ENCODE data around the gene SPRING1. TPM values are rescaled to one million over a fixed set of nuclear protein-coding genes. Genes with fewer than 3 reads are reported as not detected.
A peak's percentile ranks its signal among the peaks of the same experiment; 100 is the strongest.

The SPRING1 gene
- total and polyA plus RNA-seq, 2 of the 13 experiments (the other 11 are each of a cell fraction or from before 2014, with no cell fraction given): 20.0 to 51.8 TPM

- TF ChIP-seq BCL6 (CRISPR knock-in tag; IDR thresholded peaks at IDR 0.05) (0 out of 2 replicates have a peak, but pooled peaks have one; percentile 10), THRA (CRISPR knock-in tag; IDR thresholded peaks at IDR 0.05; ENCODE audit: borderline replicate concordance) (peak; percentile 28; the same call in 1 of the 2 replicates), ZNF691 (CRISPR knock-in tag; IDR thresholded peaks at IDR 0.05; ENCODE audit: borderline replicate concordance, low read depth) (no peak), ARNT2 (CRISPR knock-in tag; IDR thresholded peaks at IDR 0.05; ENCODE audit: low read depth) (no peak), ETV6 (CRISPR knock-in tag; conservative IDR thresholded peaks at IDR 0.05) (no peak), KDM5A (IDR thresholded peaks at IDR 0.05; ENCODE audit: borderline replicate concordance, low read length) (no peak), ZNF788 (CRISPR knock-in tag; IDR thresholded peaks at IDR 0.05; ENCODE audit: borderline replicate concordance) (no peak), NFRKB (IDR thresholded peaks at IDR 0.05) (no peak), ZNF33A (CRISPR knock-in tag; IDR thresholded peaks at IDR 0.05; ENCODE audit: borderline replicate concordance) (no peak), MTA3 (CRISPR knock-in tag; IDR thresholded peaks at IDR 0.05) (no peak), ZFP91 (CRISPR knock-in tag; IDR thresholded peaks at IDR 0.05; ENCODE audit: borderline replicate concordance) (no peak), ZNF781 (CRISPR knock-in tag; IDR thresholded peaks at IDR 0.05; ENCODE audit: borderline replicate concordance, not compliant biosample characterization) (no peak), CTCF (CRISPR knock-in tag; IDR thresholded peaks at IDR 0.05) (peak; percentile 24; the same call in 1 of the 2 replicates), MAF1 (CRISPR knock-in tag; IDR thresholded peaks at IDR 0.05; ENCODE audit: borderline replicate concordance) (no peak), SOX13 (IDR thresholded peaks at IDR 0.05) (no peak), SOX13 (CRISPR knock-in tag; conservative IDR thresholded peaks at IDR 0.05 in 1 of 2, IDR thresholded peaks at IDR 0.05 in 1 of 2) (0 out of 4 replicates have a peak, but pooled peaks of 1 of the 2 experiments have one; percentile 34)
Observed at GRCh38 chr12:116727261-116727660, 10.6 kb downstream of the SPRING1 start (continued).

Data from HepG2 (cell line).